CD4-positive, CD25-positive, alpha-beta regulatory T cell (primary cell): Measurements from ENCODE around the gene KAT6B. TPM values are rescaled to one million over a fixed set of nuclear protein-coding genes. Genes with fewer than 3 reads are reported as not detected.

Experiments used
- ATAC-seq, 2 donors: fragments of 150-1000 bp; cut with Tn5 transposase; one replicate each; pipeline ENCODE4 v1.10.0; 2021; ENCODE audit warnings: low read depth in 2 of 2, moderate number of reproducible peaks in 2 of 2, moderate library complexity in 1 of 2
- DNase-seq, 3 donors: peaks; one replicate each; pipeline versions ENCODE4 v3.0.0 to v3.0.0-alpha.2; 2012 to 2022; ENCODE audit warnings: mixed read lengths in 1 of 3
- H3K27ac ChIP-seq: one replicate; pipeline ENCODE4 v1.7.0; 2013; ENCODE audit warnings: mild to moderate bottlenecking, low read length; ENCODE audit not compliant: insufficient read depth, poor library complexity, severe bottlenecking
- H3K27me3 ChIP-seq: one replicate; pipeline ENCODE4 v1.7.0; 2013; ENCODE audit warnings: low read length; ENCODE audit not compliant: control insufficient read depth, insufficient read depth
- H3K36me3 ChIP-seq: one replicate; pipeline ENCODE4 v1.7.0; 2013; ENCODE audit warnings: mild to moderate bottlenecking, low read length, moderate library complexity; ENCODE audit not compliant: control insufficient read depth, insufficient read depth
- H3K4me1 ChIP-seq: 2 replicates; pipeline ENCODE4 v1.7.0; 2013; ENCODE audit warnings: mild to moderate bottlenecking, low read length; ENCODE audit not compliant: insufficient read depth, control insufficient read depth, poor library complexity, severe bottlenecking
- H3K4me3 ChIP-seq: one replicate; pipeline ENCODE4 v1.7.0; 2013; ENCODE audit warnings: low read depth, mild to moderate bottlenecking, low read length, moderate library complexity
- H3K9me3 ChIP-seq, 2 experiments: 1 replicate in 1 of 2; 2 replicates in 1 of 2; pipeline ENCODE4 v1.7.0; 2013; ENCODE audit warnings: low read length in 2 of 2, mild to moderate bottlenecking in 1 of 2, moderate library complexity in 1 of 2; ENCODE audit not compliant: control insufficient read depth in 2 of 2
- H3K27ac Mint-ChIP-seq, 3 donors: one replicate each; pipeline ENCODE4 v1.8.0; 2020 to 2022; ENCODE audit warnings: mild to moderate bottlenecking in 3 of 3, mixed read lengths in 3 of 3, moderate library complexity in 2 of 3
- H3K27me3 Mint-ChIP-seq: one replicate; pipeline ENCODE4 v1.8.0; 2022; ENCODE audit warnings: mild to moderate bottlenecking, mixed read lengths
- H3K36me3 Mint-ChIP-seq: one replicate; pipeline ENCODE4 v1.8.0; 2020; ENCODE audit warnings: mixed read lengths
- H3K4me1 Mint-ChIP-seq, 4 donors: one replicate each; pipeline ENCODE4 v1.8.0; 2020 to 2022; ENCODE audit warnings: mixed read lengths in 4 of 4, mild to moderate bottlenecking in 1 of 4
- H3K4me3 Mint-ChIP-seq, 4 donors: one replicate each; pipeline ENCODE4 v1.8.0; 2020 to 2022; ENCODE audit warnings: mild to moderate bottlenecking in 4 of 4, mixed read lengths in 4 of 4, moderate library complexity in 3 of 4
- H3K9me3 Mint-ChIP-seq, 7 donors: one replicate each; pipeline ENCODE4 v1.8.0; 2020 to 2022; ENCODE audit warnings: mixed read lengths in 7 of 7, mild to moderate bottlenecking in 3 of 7, moderate library complexity in 2 of 7
- polyA plus RNA-seq, 4 donors: library from polyadenylated mRNA; unstranded; fragments of 300-500 nt; fragmentation: Illumina TruSeq; gene quantifications; one replicate each; pipeline ENCODE4 v1.2.3, GENCODE V29; 2021
- total RNA-seq: library from RNA; stranded (reverse); gene quantifications from one replicate; pipeline ENCODE4 v1.2.3, GENCODE V29; 2022

Gene KAT6B
- total and polyA plus RNA-seq, 5 donors from 2014 or later = 14.5 to 67.1 (median 16.6) TPM

- Histone ChIP-seq H3K9me3 (no peaks in the 10 kb centered on the region), H3K27me3 (no peaks in the 10 kb centered on the region), H3K36me3 (no peaks in the 10 kb centered on the region), H3K4me1 (peaks cover 10% of the 10 kb centered on the region), H3K27ac (no peak overlapping the region), H3K4me3 (no peak overlapping the region)
- H3K27ac Mint-ChIP-seq = no peak overlapping the region
- ATAC-seq (no peak), DNase-seq (no peak)
- no peaks in the 10 kb centered on the region for H3K9me3 Mint-ChIP-seq
- H3K4me3 Mint-ChIP-seq = no peak overlapping the region
- no peaks in the 10 kb centered on the region for H3K36me3 Mint-ChIP-seq
- peaks cover 4% of the 10 kb centered on the region for H3K27me3 Mint-ChIP-seq
- H3K4me1 Mint-ChIP-seq = peaks cover under 1 to 30% (median 4%) of the 10 kb centered on the region in 4 donors
Measured at GRCh38 chr10:75040576-75040975, 214.2 kb downstream of the KAT6B start.

DNA sequence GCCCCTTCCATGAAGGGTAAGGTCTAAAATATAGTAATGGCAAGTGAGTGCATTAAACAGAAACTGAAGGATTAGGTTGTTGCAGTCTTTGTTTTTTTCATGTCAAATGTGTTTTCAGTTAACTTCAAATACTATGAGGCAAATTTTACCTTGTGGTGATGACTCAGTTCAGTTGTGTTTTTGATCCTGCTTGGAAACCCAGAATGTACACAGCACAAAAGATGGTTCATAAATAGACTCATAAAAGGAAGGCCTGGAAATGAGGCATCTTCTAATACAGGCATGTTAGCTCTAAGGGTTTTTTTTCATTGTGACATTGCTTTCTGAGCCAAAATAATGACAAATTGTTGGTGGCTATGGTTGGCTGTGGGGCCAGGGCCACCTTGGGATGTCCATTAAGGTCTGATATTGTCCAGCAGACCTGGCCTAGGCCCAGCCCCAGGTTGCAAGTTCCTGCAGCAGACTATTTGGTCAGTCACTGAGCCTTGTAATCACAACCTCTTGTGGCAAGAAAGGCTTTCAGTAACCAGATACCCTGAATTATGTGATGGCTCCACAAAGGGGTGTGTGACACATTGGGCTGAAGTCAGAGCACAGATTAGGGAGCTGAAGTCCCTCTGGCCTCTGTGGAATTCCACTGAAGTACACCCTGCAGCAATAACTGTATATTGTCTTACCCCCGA is 216.0 kb downstream of the KAT6B start:
- peaks cover 10% of the 10 kb centered on the region for H3K4me1 ChIP-seq
- H3K9me3 Mint-ChIP-seq = no peaks in the 10 kb centered on the region
- ATAC-seq (no peak), DNase-seq (no peak)
- H3K27ac Mint-ChIP-seq = peak overlapping the region in 1 of 3 donors; percentile 10
- H3K4me1 Mint-ChIP-seq = peaks cover 0 to 25% (median 1%) of the 10 kb centered on the region in 4 donors
- H3K9me3 ChIP-seq = no peaks in the 10 kb centered on the region
- H3K27me3 ChIP-seq = no peaks in the 10 kb centered on the region
- H3K4me3 Mint-ChIP-seq = no peak overlapping the region
- H3K27ac ChIP-seq = no peak overlapping the region
- H3K36me3 Mint-ChIP-seq = no peaks in the 10 kb centered on the region
- peaks cover 11% of the 10 kb centered on the region for H3K27me3 Mint-ChIP-seq
- no peaks in the 10 kb centered on the region for H3K36me3 ChIP-seq
- no peak overlapping the region for H3K4me3 ChIP-seq

DNA sequence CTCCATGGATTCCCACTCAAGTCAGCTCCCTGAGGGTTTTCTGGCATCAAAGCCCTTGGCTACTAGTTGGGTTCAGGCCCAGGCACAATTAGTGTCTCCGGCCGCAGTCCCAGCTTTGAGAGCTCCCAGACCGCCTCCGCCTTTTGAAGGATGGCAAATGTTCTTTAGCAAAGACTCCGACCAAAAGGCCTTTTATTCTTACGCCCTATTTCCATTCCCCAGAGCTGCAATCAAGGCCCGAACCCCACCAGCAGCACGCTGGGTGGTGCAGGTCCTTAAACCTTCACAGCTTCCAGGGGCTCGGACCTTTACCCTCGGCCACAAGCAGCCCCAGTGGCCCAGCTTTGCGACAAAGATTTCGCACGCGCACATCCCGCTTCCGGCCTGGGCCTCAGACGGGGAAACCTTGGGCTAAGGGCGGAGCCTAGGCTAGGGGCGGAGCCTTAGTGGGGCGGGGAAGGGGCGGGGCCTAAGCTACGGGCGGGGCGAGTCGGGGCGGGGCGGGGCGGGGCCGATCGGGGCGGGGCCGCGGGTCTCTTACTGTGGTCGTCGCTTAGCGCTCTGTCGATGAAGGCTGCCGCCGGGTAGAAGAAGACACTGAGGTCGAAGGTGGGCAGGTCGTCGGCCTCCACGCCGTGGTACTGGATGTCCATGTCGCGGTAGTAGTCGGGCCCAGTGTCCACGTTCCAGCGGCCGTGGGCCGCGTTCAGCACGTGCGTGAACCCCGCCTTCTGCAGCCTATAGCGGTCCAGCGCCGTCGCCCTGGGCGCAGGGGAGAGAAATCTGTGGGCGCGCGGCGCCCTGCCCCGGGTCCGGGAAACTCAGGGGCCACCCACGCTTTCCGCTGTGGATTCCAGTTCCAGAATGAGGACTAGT is 217.1 kb downstream of the KAT6B start:
- peak; percentile 20 to 37 (median 31) for DNase-seq
- H3K4me3 Mint-ChIP-seq = peak overlapping the region in 3 of 4 donors; percentile 63 to 83 (median 74)
- Histone ChIP-seq H3K27ac (no peak overlapping the region), H3K4me1 (peaks cover 10% of the 10 kb centered on the region), H3K4me3 (no peak overlapping the region), H3K9me3 (no peaks in the 10 kb centered on the region), H3K27me3 (no peaks in the 10 kb centered on the region), H3K36me3 (no peaks in the 10 kb centered on the region)
- H3K27me3 Mint-ChIP-seq = peaks cover 13% of the 10 kb centered on the region
- H3K36me3 Mint-ChIP-seq = no peaks in the 10 kb centered on the region
- H3K27ac Mint-ChIP-seq = no peak overlapping the region
- peaks cover 0 to 25% (median 1%) of the 10 kb centered on the region in 4 donors for H3K4me1 Mint-ChIP-seq
- peak; percentile 56 to 70 for ATAC-seq
- H3K9me3 Mint-ChIP-seq = no peaks in the 10 kb centered on the region

DNA sequence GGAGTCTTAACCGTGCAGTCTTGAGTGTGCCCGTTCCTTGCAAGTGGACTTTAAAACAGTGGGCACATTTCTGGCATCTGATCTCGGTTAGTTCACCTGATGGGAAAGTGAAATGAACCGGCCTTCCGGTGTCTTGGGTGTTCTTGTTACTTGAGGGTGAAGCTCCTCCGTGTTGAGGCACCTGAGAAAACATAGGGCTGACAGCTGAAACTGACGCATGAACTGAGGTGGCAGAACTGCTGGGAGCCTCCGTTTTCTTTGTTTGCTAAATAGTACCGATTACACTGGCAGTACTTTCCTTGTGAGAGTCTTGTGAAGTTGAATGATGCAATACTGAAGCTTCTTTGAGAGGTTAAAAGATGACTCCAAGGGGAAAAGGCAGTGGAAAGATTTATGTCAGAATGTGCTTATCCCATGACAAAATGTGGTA is 222.3 kb downstream of the KAT6B start:
- Mint-ChIP-seq H3K9me3 (no peaks in the 10 kb centered on the region), H3K27ac (no peak overlapping the region), H3K27me3 (peaks cover 9% of the 10 kb centered on the region), H3K36me3 (no peaks in the 10 kb centered on the region), H3K4me1 (peaks cover 0 to 24% (median 1%) of the 10 kb centered on the region in 4 donors), H3K4me3 (no peak overlapping the region)
- no peaks in the 10 kb centered on the region for H3K9me3 ChIP-seq
- DNase-seq = no peak
- peaks cover 10% of the 10 kb centered on the region for H3K4me1 ChIP-seq
- no peak for ATAC-seq
- H3K27me3 ChIP-seq = no peaks in the 10 kb centered on the region
- H3K36me3 ChIP-seq = no peaks in the 10 kb centered on the region
- no peak overlapping the region for H3K4me3 ChIP-seq
- H3K27ac ChIP-seq = no peak overlapping the region

- ATAC-seq = no peak
- H3K9me3 ChIP-seq = no peaks in the 10 kb centered on the region
- Mint-ChIP-seq H3K36me3 (no peaks in the 10 kb centered on the region), H3K9me3 (no peaks in the 10 kb centered on the region), H3K4me1 (peaks cover 0 to 16% (median 0%) of the 10 kb centered on the region in 4 donors), H3K27me3 (peaks cover 9% of the 10 kb centered on the region), H3K4me3 (no peak overlapping the region), H3K27ac (no peak overlapping the region)
- H3K27me3 ChIP-seq = peaks cover 2% of the 10 kb centered on the region
- peaks cover 2% of the 10 kb centered on the region for H3K4me1 ChIP-seq
- no peak overlapping the region for H3K4me3 ChIP-seq
- no peaks in the 10 kb centered on the region for H3K36me3 ChIP-seq
- no peak overlapping the region for H3K27ac ChIP-seq
- DNase-seq = no peak
Measured at GRCh38 chr10:75049316-75050148, 223.1 kb downstream of the KAT6B start.

DNA sequence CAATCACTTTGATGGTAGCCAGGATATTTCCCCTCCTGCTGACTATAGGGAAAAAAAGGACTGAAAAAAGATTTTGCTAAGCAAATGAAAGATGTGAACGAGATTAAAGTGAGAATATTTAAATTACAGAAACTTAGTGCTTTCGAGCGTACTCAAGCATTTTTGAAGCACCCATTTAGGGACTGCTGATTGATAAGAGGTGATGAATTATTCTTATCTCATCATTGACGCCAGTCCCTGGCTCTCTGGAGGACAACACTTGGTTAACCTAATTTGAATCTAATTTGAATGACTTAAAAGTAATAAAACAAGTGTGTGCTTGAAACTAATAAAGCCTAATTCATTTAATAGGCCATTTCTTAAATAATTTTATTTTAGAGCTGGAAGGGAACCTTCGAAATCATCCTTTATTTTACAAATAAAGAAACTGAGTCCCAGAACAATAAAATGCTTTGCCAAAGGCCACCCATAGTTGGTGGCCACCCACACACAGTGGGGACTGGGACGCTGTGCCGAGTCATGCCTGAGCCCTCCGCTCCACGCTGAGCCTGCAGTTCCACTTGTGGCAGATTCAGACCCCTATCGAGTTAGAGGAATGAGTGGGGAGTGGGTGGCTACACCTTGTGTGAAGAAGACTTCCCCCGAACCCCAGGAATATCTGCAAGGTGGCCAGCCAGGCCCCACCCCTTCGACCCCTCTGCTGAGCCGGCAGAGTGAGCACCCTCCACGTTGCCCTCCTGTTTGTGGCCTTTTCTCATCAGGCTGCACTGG is 223.9 kb downstream of the KAT6B start:
- ATAC-seq (no peak), DNase-seq (no peak)
- no peak overlapping the region for H3K4me3 ChIP-seq
- H3K9me3 ChIP-seq = no peaks in the 10 kb centered on the region
- no peaks in the 10 kb centered on the region for H3K36me3 ChIP-seq
- no peak overlapping the region for H3K27ac Mint-ChIP-seq
- peaks cover 9% of the 10 kb centered on the region for H3K27me3 Mint-ChIP-seq
- H3K27ac ChIP-seq = no peak overlapping the region
- peaks cover 2% of the 10 kb centered on the region for H3K27me3 ChIP-seq
- H3K4me3 Mint-ChIP-seq = no peak overlapping the region
- no peaks in the 10 kb centered on the region for H3K4me1 ChIP-seq
- H3K36me3 Mint-ChIP-seq = no peaks in the 10 kb centered on the region
- peaks cover 0 to 9% (median 0%) of the 10 kb centered on the region in 4 donors for H3K4me1 Mint-ChIP-seq
- no peaks in the 10 kb centered on the region for H3K9me3 Mint-ChIP-seq

- Histone ChIP-seq H3K36me3 (no peaks in the 10 kb centered on the region), H3K27me3 (peaks cover 2% of the 10 kb centered on the region), H3K27ac (no peak overlapping the region), H3K9me3 (no peaks in the 10 kb centered on the region), H3K4me3 (no peak overlapping the region), H3K4me1 (no peaks in the 10 kb centered on the region)
- no peaks in the 10 kb centered on the region for H3K9me3 Mint-ChIP-seq
- no peak overlapping the region for H3K4me3 Mint-ChIP-seq
- H3K27me3 Mint-ChIP-seq = peaks cover 9% of the 10 kb centered on the region
- ATAC-seq (no peak), DNase-seq (no peak)
- H3K27ac Mint-ChIP-seq = no peak overlapping the region
- no peaks in the 10 kb centered on the region for H3K36me3 Mint-ChIP-seq
- peaks cover 0 to 8% (median 0%) of the 10 kb centered on the region in 4 donors for H3K4me1 Mint-ChIP-seq
Measured at GRCh38 chr10:75051308-75051707, 224.9 kb downstream of the KAT6B start.
